Subcutaneous adipose tissue (tissue), 4 donors: ENCODE measurements around the gene EEF1A2. TPM values are rescaled to one million over a fixed set of nuclear protein-coding genes. Genes with fewer than 3 reads are reported as not detected.

Experiments
- total RNA-seq, 4 donors: library from RNA; depleted of rRNA; stranded (reverse); fragments of >200 nt; gene quantifications; one replicate each; pipeline ENCODE4 v1.1.0, GENCODE V29; 2016
- TF ChIP-seq, protein P1 (sequence below): fragments of 450-650 bp; IDR thresholded peaks from one replicate; pipeline ENCODE4 v1.5.1; 2016; ENCODE audit warnings: low read depth, mild to moderate bottlenecking, control low read depth, antibody characterized with exemption, moderate library complexity

EEF1A2 gene
- total RNA-seq, 4 donors from 2014 or later: not detected

- TF ChIP-seq, protein P1, sequence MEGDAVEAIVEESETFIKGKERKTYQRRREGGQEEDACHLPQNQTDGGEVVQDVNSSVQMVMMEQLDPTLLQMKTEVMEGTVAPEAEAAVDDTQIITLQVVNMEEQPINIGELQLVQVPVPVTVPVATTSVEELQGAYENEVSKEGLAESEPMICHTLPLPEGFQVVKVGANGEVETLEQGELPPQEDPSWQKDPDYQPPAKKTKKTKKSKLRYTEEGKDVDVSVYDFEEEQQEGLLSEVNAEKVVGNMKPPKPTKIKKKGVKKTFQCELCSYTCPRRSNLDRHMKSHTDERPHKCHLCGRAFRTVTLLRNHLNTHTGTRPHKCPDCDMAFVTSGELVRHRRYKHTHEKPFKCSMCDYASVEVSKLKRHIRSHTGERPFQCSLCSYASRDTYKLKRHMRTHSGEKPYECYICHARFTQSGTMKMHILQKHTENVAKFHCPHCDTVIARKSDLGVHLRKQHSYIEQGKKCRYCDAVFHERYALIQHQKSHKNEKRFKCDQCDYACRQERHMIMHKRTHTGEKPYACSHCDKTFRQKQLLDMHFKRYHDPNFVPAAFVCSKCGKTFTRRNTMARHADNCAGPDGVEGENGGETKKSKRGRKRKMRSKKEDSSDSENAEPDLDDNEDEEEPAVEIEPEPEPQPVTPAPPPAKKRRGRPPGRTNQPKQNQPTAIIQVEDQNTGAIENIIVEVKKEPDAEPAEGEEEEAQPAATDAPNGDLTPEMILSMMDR: no peak
Observed at GRCh38 chr20:63500902-63501817, 2.3 kb upstream of the EEF1A2 start.

GRCh38 chr20:63500151-63500901, 1.4 kb upstream of the EEF1A2 start:
- TF ChIP-seq, protein P1: no peak

GRCh38 chr20:63499338-63499969, 571 bp upstream of the EEF1A2 start:
- TF ChIP-seq, protein P1: no peak

- TF ChIP-seq, protein P1: no peak
Observed at GRCh38 chr20:63497946-63498935, 642 bp downstream of the EEF1A2 start.

DNA sequence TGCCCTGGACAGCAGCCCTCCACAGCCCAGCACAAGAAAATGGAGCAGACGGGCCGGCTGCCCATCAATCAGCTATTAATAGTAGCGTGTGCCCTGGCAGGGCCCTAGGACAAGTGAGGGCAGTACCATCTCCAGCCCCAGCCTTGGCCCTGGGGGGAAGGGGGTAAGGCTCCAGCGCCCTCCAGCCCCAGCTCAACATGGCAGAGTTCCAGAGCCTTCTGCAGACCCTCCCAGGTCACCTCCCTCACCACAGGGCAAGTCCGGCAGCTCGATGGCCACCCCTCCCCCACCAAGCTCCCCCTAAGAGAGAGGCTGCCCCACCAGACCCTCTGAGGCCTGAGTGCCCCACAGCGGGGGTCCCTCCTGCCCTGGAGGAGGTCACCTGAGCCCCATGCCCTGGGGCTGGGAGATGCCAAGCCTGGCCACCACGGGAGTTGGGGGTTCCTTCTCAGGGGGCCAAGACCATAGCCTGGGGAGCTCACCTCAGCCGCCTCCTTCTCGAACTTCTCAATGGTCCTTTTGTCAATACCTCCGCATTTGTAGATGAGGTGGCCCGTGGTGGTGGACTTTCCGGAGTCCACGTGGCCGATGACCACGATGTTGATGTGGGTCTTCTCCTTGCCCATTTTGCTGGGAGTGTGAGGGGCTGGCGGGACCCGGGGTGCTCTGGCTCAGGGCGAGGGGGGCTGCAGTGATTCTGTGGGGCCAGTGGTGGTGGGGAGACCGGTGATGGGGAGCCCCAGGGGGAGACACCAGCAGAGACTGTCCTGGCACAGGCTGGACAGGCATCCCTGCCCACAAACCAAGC, 1.5 kb downstream of the EEF1A2 start:
- TF ChIP-seq, protein P1: no peak

DNA sequence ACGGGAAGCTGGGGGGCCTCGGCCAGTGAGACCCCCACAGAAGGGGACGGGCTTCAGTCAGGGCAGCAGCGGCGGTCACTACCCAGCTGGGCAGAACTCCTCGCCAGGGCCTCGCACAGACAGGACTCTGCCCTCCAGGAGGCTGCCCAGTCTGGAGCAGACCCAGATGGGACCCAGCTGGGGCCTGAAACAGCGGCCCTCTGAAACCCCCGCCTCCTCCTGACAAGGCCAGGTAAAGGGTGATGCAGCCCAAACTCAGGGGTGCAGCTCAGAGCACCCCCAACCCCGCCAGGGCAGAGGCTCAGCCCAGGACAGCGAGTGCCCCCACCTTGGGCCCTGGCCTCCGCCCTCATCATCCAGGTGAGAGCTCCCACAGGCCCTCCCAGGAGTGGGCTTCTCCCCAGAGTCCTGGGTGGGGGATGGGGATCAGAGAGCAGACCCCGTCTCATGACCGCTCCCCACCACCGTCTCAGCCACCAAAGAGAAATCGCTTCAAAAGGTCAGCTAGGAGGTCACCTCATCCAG, 2.2 kb downstream of the EEF1A2 start:
- TF ChIP-seq, protein P1: no peak
